GM23248 (cell line): Measurements from ENCODE around the gene GOLGA3. TPM values are rescaled to one million over a fixed set of nuclear protein-coding genes. Genes with fewer than 3 reads are reported as not detected.

Source experiments
- DNase-seq: peaks from one replicate; pipeline ENCODE4 v3.0.0-alpha.2; 2015
- H2AFZ ChIP-seq: fragments of 200-600 bp; sonication (generic); 2 replicates; pipeline ENCODE4 v1.6.1; 2016; ENCODE audit warnings: antibody characterized with exemption
- H3F3A ChIP-seq: fragments of 200-600 bp; sonication (generic); 2 replicates; pipeline ENCODE4 v1.6.1; 2016; ENCODE audit warnings: mild to moderate bottlenecking, antibody characterized with exemption, mixed run types; ENCODE audit not compliant: insufficient read depth
- H3K27ac ChIP-seq: fragments of 200-600 bp; sonication (generic); 2 replicates; pipeline ENCODE4 v1.5.1; 2016; ENCODE audit warnings: mild to moderate bottlenecking
- H3K27me3 ChIP-seq: fragments of 200-600 bp; sonication (generic); replicated peaks from 2 replicates; pipeline ENCODE4 v1.6.1; 2016; ENCODE audit warnings: mild to moderate bottlenecking; ENCODE audit not compliant: insufficient read depth
- H3K36me3 ChIP-seq: fragments of 200-600 bp; sonication (generic); 2 replicates; pipeline ENCODE4 v1.6.1; 2016; ENCODE audit warnings: low read depth, mild to moderate bottlenecking
- H3K4me1 ChIP-seq: fragments of 200-600 bp; sonication (generic); 2 replicates; pipeline ENCODE4 v1.6.1; 2016; ENCODE audit warnings: mild to moderate bottlenecking; ENCODE audit not compliant: insufficient read depth
- H3K4me2 ChIP-seq: fragments of 200-600 bp; sonication (generic); one replicate; pipeline ENCODE4 v1.6.1; 2016; ENCODE audit warnings: mild to moderate bottlenecking; ENCODE audit not compliant: unreplicated experiment
- H3K4me3 ChIP-seq: fragments of 200-600 bp; sonication (generic); 2 replicates; pipeline ENCODE4 v1.5.1; 2016; ENCODE audit warnings: mild to moderate bottlenecking
- H3K79me2 ChIP-seq: fragments of 200-600 bp; sonication (generic); 2 replicates; pipeline ENCODE4 v1.6.1; 2016; ENCODE audit warnings: mild to moderate bottlenecking; ENCODE audit not compliant: insufficient read depth
- H3K9ac ChIP-seq: fragments of 200-600 bp; sonication (generic); 2 replicates; pipeline ENCODE4 v1.6.1; 2016; ENCODE audit warnings: mild to moderate bottlenecking
- H3K9me2 ChIP-seq: fragments of 200-600 bp; sonication (generic); 2 replicates; pipeline ENCODE4 v1.6.1; 2016; ENCODE audit warnings: mixed run types, mild to moderate bottlenecking, moderate library complexity; ENCODE audit not compliant: insufficient read depth
- H3K9me3 ChIP-seq: fragments of 200-600 bp; sonication (generic); one replicate; pipeline ENCODE4 v1.6.1; 2017; ENCODE audit warnings: low read depth
- H4K20me1 ChIP-seq: fragments of 200-600 bp; sonication (generic); 2 replicates; pipeline ENCODE4 v1.6.0; 2016; ENCODE audit not compliant: insufficient read depth
- EZH2 ChIP-seq: fragments of 200-600 bp; sonication (generic); IDR thresholded peaks from 2 replicates; pipeline ENCODE4 v1.6.1; 2018; ENCODE audit warnings: antibody characterized with exemption, mild to moderate bottlenecking; ENCODE audit not compliant: insufficient read depth, poor library complexity, severe bottlenecking
- EZH2phosphoT487 ChIP-seq: fragments of 200-600 bp; sonication (generic); IDR thresholded peaks from 2 replicates; pipeline ENCODE4 v1.6.1; 2018; ENCODE audit warnings: antibody characterized with exemption, moderate library complexity, mild to moderate bottlenecking, low read depth; ENCODE audit not compliant: insufficient read depth
- WGBS, 2 experiments: methylation state at CpG; one replicate each; pipeline ENCODE4 v1.1.6; 2015 to 2017; ENCODE audit warnings: low lambda C conversion rate in 2 of 2, low coverage in 1 of 2; ENCODE audit errors: missing lambda C conversion rate in 2 of 2; 5-methylcytosine and 5-hydroxymethylcytosine counted together
- in situ Hi-C: fragments of 300-500 bp; cut with MboI; formaldehyde crosslinking; loops from 2 replicates; pipeline ENCODE4 v1.15.0; 2020
- polyA plus RNA-seq: library from polyadenylated mRNA; unstranded; fragments of >200 nt; fragmentation: Nextera tagmentation; extraction: Ambion mirVana; gene quantifications from 2 replicates; pipeline ENCODE4 v1.2.1, GENCODE V29; 2016
- total RNA-seq: library from RNA; depleted of rRNA; stranded (reverse); fragments of >200 nt; shearing (Covaris generic); gene quantifications from 2 replicates; pipeline ENCODE4 v1.2.3, GENCODE V29; 2014

GOLGA3 gene
- total and polyA plus RNA-seq, 2 experiments from 2014 or later: 38.1 to 118 TPM

DNA sequence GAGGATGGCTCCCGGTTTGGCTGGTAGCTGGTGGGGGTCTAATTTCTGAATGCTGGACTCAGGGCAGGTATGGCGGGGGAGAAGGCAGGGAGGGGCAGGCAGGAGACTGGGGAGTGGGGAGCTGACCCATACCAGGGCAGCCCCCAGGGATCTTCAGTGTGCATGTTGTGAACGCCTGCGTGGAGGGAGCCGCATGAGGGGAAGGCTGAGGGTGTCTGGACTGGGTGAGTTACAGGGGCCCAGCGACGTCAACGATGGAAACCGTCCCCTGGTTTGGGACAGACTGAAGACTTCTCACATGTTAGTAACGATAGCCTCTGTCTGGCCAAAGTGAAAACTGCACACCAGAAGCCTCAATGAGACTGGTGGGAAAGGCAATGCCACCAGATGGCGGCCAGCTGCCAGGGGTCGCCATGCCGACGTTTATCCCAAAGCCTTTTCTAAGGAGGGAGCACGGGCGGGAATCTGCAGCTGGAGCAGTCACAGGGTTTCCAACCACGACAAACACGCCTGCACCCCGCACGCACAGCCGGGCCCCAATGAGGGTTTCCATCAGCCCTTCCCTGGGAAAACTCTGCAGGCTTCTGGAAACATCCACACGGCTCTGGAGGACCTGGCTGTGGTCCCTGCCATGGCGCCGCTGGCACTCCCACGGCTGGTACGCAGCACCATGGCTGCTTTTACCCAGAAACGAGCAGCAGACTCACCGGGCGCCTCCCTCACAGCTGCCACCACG is 104.0 kb downstream of the GOLGA3 start:
- TF ChIP-seq EZH2phosphoT487: no peak
- TF ChIP-seq EZH2: no peak
- Histone ChIP-seq H3K27ac (no peak overlapping the region), H3F3A (peaks cover 40% of the 10 kb centered on the region), H3K9me2 (no peaks in the 10 kb centered on the region), H3K4me1 (no peaks in the 10 kb centered on the region), H3K27me3 (no peaks in the 10 kb centered on the region), H3K9me3 (no peaks in the 10 kb centered on the region), H3K4me2 (no peak overlapping the region), H4K20me1 (no peaks in the 10 kb centered on the region), H3K9ac (no peak overlapping the region), H3K36me3 (peaks cover 66% of the 10 kb centered on the region), H3K79me2 (peaks cover 78% of the 10 kb centered on the region), H2AFZ (no peak overlapping the region), H3K4me3 (no peak overlapping the region)
- in situ Hi-C loops: no loop called here
- WGBS, 2 experiments: 55 to 62% methylated on average over 30 of the region's 30 CpGs
- DNase-seq: no peak

DNA sequence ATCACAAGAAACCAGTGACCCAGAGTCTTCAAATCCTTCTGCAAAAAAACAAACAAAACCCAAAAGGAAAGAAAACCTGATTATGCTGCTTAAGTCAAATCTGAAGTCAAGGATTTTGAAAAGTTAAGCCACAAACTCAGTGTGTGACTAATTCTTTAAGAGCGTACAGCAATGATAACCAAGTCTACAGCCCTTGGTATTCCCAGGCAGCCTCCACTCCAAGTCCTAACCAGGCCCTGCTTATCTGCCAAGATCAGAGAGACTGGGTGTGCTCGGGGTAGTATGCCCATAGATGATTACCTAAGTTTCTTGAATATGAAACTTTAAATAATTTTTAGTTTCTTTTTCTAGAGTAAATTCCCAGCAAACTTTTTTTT is 104.9 kb downstream of the GOLGA3 start:
- TF ChIP-seq EZH2phosphoT487: no peak
- TF ChIP-seq EZH2: no peak
- no peaks in the 10 kb centered on the region for H3K9me2 ChIP-seq
- peaks cover 64% of the 10 kb centered on the region for H3K36me3 ChIP-seq

DNA sequence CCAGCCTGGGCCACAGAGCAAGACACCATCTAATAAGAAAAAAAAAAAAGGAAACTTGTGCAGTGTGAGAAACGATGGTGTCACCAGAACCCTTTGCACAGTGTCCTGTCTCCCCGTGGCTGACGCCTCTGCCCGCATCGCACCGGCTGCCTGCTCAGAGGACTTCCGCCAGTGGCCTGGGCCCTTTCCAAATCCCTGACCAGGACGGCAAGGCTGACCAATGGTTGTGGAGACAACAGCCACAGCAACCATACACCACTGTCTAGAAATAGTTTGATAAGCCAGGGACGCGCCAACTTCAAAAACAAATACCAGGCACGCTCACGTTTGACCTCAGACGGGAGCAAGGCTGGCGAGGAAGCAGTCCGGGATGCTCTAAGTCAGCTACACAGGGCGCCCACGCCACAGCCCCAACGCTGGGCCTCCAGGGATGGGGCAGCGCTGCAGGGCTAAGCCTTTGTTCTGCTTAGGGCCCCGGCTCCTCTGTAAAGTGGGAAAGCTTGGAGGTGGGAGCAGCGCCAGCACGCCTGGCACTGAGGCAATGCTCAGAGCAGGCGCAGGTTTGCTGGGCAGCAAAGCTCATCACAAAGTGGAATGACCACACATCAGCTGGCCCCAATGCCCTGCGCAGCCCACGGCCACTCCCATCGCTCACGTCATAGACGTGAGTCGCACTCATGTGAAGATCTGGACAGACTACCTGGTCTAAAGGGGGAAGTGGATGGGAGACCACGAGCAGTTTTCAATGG is 105.5 kb downstream of the GOLGA3 start:
- DNase-seq: no peak
- H3K79me2 ChIP-seq: peaks cover 70% of the 10 kb centered on the region
- WGBS, 2 experiments: 91 to 94% methylated on average over 30 of the region's 30 CpGs

More for the DNA sequence above, 104.9 kb downstream of the GOLGA3 start:
- Histone ChIP-seq H2AFZ (no peak overlapping the region), H3K27ac (peak overlapping the region; percentile 39), H3K9me3 (no peaks in the 10 kb centered on the region), H3K4me2 (no peak overlapping the region), H3K79me2 (peaks cover 75% of the 10 kb centered on the region), H3F3A (peaks cover 38% of the 10 kb centered on the region), H3K27me3 (no peaks in the 10 kb centered on the region), H3K4me3 (no peak overlapping the region), H4K20me1 (no peaks in the 10 kb centered on the region), H3K9ac (no peak overlapping the region), H3K4me1 (no peaks in the 10 kb centered on the region)
- in situ Hi-C loops: no loop called here
- peak; percentile 53 for DNase-seq
- WGBS, 2 experiments: 79 to 87% methylated on average over 2 of the region's 2 CpGs

DNA sequence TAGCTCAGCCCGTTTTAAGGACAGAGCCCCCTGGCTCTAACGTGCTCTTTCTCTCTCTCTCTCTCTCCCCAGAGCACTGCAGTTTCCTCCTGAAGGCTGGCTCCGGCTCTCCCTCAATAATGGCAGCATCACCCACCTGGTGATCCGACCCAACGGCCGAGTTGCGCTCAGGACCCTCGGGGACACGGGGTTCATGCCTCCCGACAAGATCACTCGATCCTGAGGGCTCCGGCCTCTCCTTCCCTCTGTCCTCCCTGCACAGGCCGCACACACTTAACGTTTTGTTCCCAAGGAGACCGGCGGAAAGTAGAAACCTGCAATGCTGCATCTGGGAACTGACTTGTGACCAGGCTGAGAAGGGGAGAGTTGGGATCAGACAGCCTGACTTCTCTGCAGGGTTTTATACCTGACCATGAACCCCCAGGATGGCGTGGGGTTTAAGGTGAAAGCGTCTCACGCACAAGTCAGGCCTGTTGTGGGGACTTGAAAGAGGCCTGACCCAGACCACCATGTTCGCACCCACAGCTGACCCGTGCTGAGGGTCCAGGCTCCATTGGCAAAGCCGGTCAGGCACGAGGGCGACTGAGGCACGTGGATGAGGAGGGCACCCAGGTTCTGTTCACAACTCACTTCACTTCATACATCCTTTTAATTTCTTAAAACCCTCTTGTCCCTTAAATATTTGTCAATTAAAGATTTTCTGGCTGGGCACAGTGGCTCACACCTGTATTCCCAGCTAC is 107.9 kb downstream of the GOLGA3 start:
- no peaks in the 10 kb centered on the region for H3K9me3 ChIP-seq
- H3K9ac ChIP-seq: no peak overlapping the region
- H3K79me2 ChIP-seq: peaks cover 52% of the 10 kb centered on the region
- no peaks in the 10 kb centered on the region for H3K27me3 ChIP-seq
- no peaks in the 10 kb centered on the region for H4K20me1 ChIP-seq
- H3K27ac ChIP-seq: no peak overlapping the region
- DNase-seq: no peak
- H3K36me3 ChIP-seq: peaks cover 36% of the 10 kb centered on the region
- 93 to 94% methylated on average over 25 of the region's 25 CpGs for WGBS, 2 experiments
- H3K4me1 ChIP-seq: no peaks in the 10 kb centered on the region
- in situ Hi-C loops: no loop called here
- TF ChIP-seq EZH2phosphoT487: no peak
- no peak for TF ChIP-seq EZH2
- H2AFZ ChIP-seq: no peak overlapping the region
- peaks cover 27% of the 10 kb centered on the region for H3F3A ChIP-seq
- no peak overlapping the region for H3K4me2 ChIP-seq
- no peaks in the 10 kb centered on the region for H3K9me2 ChIP-seq
- no peak overlapping the region for H3K4me3 ChIP-seq

More for the DNA sequence above, 105.5 kb downstream of the GOLGA3 start:
- TF ChIP-seq EZH2phosphoT487 (no peak), EZH2 (no peak)
- Histone ChIP-seq H4K20me1 (no peaks in the 10 kb centered on the region), H3K4me1 (no peaks in the 10 kb centered on the region), H3K9me3 (no peaks in the 10 kb centered on the region), H3K36me3 (peaks cover 58% of the 10 kb centered on the region), H3K27ac (peak overlapping the region; percentile 39; the same call in 1 of the 2 replicates), H3K27me3 (no peaks in the 10 kb centered on the region), H3K9me2 (no peaks in the 10 kb centered on the region), H3K4me2 (no peak overlapping the region), H3K9ac (no peak overlapping the region), H3K4me3 (no peak overlapping the region), H3F3A (peaks cover 38% of the 10 kb centered on the region), H2AFZ (no peak overlapping the region)
- in situ Hi-C loops: no loop called here
